ENCODE data around the gene GTF3C4. TPM values are rescaled to one million over a fixed set of nuclear protein-coding genes. Genes with fewer than 3 reads are reported as not detected.

Gene GTF3C4
- polyA plus RNA-seq, 1 experiment: 2.8 TPM

- Histone ChIP-seq H3K4me3 (ENCODE audit: low read depth, low read length) (no peak overlapping the region), H3K27me3 (ENCODE audit: control insufficient read depth, insufficient read depth, low read length) (peaks cover 5% of the 10 kb centered on the region), H3K36me3 (ENCODE audit: control insufficient read depth, insufficient read depth, low read length) (no peaks in the 10 kb centered on the region)
- TF ChIP-seq, protein P1, sequence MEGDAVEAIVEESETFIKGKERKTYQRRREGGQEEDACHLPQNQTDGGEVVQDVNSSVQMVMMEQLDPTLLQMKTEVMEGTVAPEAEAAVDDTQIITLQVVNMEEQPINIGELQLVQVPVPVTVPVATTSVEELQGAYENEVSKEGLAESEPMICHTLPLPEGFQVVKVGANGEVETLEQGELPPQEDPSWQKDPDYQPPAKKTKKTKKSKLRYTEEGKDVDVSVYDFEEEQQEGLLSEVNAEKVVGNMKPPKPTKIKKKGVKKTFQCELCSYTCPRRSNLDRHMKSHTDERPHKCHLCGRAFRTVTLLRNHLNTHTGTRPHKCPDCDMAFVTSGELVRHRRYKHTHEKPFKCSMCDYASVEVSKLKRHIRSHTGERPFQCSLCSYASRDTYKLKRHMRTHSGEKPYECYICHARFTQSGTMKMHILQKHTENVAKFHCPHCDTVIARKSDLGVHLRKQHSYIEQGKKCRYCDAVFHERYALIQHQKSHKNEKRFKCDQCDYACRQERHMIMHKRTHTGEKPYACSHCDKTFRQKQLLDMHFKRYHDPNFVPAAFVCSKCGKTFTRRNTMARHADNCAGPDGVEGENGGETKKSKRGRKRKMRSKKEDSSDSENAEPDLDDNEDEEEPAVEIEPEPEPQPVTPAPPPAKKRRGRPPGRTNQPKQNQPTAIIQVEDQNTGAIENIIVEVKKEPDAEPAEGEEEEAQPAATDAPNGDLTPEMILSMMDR (IDR thresholded peaks at IDR 0.05; ENCODE audit: insufficient read depth, low read depth, low read length): no peak
- DNase-seq (ENCODE audit: low read depth): no peak
- CTCF ChIA-PET: no interaction called here
- POLR2A ChIA-PET: no interaction called here
Measured at GRCh38 chr9:132728497-132728896, 58.2 kb downstream of the GTF3C4 start.

DNA sequence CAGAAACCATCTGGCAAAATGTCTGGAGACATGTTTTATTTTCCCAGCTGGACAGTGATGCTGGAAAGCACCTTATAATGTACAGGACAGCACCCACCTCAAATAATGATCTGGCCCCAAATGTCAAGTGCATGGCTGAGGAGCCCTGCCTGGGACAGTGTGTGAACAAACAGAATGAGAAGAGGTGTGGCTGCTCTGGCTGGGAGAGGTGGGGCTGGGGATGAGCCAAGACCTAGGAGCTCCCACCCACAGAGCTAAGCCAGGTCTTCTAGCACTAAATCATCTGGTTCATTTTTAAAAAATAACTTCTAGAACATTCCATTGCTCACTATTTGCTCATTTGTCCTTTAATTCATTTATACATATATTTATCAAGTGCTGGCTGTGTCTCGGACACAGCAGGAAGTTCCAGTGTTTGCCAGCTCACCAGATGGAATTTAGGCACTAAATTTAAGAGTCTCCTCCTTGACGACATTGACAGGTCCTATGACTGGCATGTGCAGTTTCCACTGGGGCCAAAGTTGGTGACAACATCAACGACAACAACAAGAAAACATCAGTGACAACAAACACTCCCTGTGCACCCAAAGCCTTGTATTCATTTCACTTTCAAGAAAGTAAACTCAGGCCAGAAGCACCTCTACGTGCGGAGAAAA is 59.1 kb downstream of the GTF3C4 start:
- TF ChIP-seq, protein P1 (IDR thresholded peaks at IDR 0.05; ENCODE audit: insufficient read depth, low read depth, low read length): no peak
- ChIA-PET POLR2A (no interaction called here), CTCF (interaction anchor here (1.0 kb wide), 1 partner anchor 37 kb away, joined by 3 read pairs; no protein-coding TSS in a partner anchor)
- Histone ChIP-seq H3K36me3 (ENCODE audit: control insufficient read depth, insufficient read depth, low read length) (no peaks in the 10 kb centered on the region), H3K27me3 (ENCODE audit: control insufficient read depth, insufficient read depth, low read length) (peaks cover 5% of the 10 kb centered on the region), H3K4me3 (ENCODE audit: low read depth, low read length) (no peak overlapping the region)
- no peak for DNase-seq (ENCODE audit: low read depth)

- Histone ChIP-seq H3K27me3 (ENCODE audit: control insufficient read depth, insufficient read depth, low read length) (peaks cover 5% of the 10 kb centered on the region), H3K4me3 (ENCODE audit: low read depth, low read length) (no peak overlapping the region), H3K36me3 (ENCODE audit: control insufficient read depth, insufficient read depth, low read length) (no peaks in the 10 kb centered on the region)
- ChIA-PET POLR2A (no interaction called here), CTCF (interaction anchor here (1.0 kb wide), 1 partner anchor 38 kb away, joined by 3 read pairs; no protein-coding TSS in a partner anchor)
- DNase-seq (ENCODE audit: low read depth): no peak
- TF ChIP-seq, protein P1 (IDR thresholded peaks at IDR 0.05; ENCODE audit: insufficient read depth, low read depth, low read length): no peak
Measured at GRCh38 chr9:132730054-132731033, 60.1 kb downstream of the GTF3C4 start.

GRCh38 chr9:132731230-132731629 is 61.0 kb downstream of the GTF3C4 start:
- TF ChIP-seq, protein P1 (IDR thresholded peaks at IDR 0.05; ENCODE audit: insufficient read depth, low read depth, low read length): no peak
- POLR2A ChIA-PET: no interaction called here
- no peak for DNase-seq (ENCODE audit: low read depth)
- Histone ChIP-seq H3K36me3 (ENCODE audit: control insufficient read depth, insufficient read depth, low read length) (no peaks in the 10 kb centered on the region), H3K4me3 (ENCODE audit: low read depth, low read length) (no peak overlapping the region), H3K27me3 (ENCODE audit: control insufficient read depth, insufficient read depth, low read length) (peaks cover 5% of the 10 kb centered on the region)
- CTCF ChIA-PET: no interaction called here
